ENCODE data around the gene HACD3.
A peak's percentile ranks its signal among the peaks of the same experiment; 100 is the strongest.
"Not testable (repeated sequence)": the region's sequence is repeated elsewhere in the genome, so short reads cannot be mapped to it uniquely, and the experiment has no call there.

The HACD3 gene

DNA sequence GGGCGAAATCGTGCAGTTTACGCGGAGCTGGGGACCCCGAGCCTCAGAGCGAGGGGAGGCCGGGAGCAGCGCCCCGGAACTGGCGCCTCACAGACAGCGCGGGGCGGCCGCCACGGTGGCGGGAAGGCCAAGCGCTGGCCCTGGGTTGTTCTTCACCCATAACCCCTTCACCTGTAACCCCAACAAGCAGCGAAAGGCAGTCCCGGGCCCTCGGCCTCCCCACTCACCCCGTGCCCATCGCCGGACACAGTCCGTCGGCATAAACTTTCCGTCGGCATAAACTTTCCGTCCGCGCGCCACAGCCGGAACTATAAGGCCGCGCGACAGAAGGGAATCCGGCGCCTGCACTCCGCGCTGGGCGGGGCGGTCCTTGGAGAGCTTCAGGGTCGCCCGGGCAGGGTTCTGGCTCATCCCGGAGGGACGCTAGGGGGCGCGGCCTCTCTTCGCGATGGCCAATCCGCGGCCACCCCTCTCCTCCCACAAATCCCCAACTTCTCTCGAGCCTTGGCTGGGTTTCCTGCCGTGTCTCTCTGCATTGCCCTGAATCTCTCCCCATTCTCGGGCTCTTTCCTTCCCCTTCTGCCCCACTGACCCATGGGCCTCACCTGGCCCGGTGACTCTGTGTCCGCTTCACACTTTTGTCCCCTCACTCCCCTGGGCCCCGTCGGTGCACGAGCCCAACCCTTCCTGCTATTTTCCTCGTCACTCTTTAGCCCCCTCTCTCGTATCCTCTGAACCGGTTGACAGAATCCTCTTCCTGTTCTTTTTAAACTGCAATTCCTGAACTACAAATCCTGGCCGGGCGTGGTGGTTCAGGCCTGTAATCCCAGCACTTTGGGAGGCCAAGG lies 80.8 kb downstream of the HACD3 start, which contains the start of gene INTS14:
TSS of gene INTS14 (minus strand) at position 261 of the 848 bp plus-strand sequence. CDS start 3,751 bp downstream, outside the sequence.
- peak; percentile 93 for DNase-seq

DNA sequence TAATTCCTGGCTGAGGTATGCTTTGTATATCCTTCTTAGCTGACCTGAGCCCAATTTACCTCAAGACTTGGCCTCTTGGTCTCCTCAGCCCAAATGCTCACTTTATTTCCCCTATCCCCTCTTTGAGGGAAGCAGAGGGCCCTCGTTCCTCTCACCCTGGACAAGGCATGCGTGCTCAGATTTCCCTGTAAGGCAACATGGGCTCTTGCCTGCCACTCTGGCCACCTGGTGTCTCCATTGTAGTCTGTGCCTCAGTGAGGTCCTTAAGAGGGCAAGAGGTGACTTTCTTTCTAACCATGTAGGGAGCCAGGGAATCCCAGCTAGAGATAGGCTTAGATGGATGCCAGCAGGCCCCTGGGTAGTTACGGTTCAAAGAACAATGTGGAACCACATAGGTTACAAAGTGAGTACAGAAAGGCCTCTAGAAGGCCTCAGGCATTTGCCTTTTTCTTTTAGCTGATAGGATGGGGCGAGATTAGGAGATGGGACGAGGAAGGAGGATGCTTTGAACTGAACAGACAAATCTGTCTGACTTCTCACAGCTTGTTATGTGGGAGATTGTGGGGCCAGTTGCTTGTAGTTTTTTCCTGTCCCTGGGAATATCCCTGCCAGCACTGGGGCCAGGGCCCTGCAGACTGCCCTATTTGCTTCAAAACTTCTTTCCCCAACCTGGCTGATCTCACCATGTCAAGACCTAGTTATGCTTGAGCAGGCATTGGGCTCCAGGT lies 81.8 kb downstream of the HACD3 start:
- DNase-seq = no peak

DNA sequence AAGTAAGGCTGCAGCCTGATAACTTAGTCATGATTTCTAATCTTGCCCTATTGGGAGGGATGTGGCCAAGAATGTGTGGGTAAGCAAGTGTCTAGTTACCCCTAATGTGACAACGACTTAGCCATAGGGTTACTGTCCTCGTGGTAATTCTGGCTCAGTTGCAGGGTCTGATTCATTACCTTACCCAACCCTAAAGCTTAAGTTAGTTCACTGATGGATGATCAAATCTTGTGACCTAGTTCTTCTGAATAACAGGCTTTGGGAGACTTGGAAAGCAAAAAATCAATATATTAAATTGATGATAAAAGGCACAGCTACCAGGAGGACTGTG lies 82.3 kb downstream of the HACD3 start:
- DNase-seq = no peak

DNA sequence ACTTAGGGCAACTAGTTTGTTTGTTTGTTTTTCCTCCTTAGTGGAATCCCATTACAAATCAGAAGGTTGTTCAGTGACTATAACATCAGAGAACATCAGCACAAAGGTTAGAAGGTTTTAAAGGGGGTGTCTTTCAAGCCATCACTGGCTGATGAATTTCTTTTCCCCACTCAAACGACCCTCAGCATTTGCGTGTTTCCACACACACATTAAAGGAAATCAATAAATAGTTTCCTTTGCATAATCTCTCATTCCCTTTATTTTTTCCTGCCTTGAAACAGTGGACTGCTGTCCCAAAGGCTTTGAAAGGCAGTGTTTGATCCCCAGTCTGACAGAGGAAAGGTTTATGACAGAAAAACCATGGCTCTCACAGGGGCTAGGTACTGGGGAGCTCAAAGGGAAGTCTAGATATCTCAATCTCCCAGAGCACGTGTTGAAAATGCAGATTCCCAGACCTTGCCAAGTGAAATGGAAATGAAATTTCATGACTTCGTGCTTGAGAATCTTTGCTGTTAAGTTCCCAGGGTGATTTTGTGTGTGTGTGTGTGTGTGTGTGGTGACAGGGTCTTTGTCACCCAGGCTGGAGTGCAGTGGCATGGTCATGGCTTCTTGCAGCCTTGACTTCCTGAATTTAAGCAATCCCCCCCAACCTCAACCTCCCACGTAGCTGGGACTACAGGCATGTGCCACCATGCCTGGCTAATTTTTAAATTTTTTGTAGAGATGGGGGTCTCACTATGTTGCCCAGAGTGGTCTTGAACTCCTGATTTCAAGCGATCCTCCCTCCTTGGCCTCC lies 82.9 kb downstream of the HACD3 start:
- DNase-seq = no peak

DNA sequence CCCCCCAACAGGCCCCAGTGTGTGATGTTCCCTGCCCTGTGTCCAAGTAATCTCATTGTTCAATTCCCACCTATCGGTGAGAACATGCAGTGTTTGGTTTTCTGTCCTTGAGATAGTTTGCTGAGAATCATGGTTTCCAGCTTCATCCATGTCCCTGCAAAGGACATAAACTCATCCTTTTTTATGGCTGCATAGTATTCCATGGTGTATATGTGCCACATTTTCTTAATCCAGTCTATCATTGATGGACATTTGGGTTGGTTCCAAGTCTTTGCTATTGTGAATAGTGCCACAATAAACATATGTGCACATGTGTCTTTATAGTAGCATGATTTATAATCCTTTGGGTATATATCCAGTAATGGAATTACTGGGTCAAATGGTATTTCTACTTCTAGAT lies 85.6 kb downstream of the HACD3 start:
- not testable (repeated sequence) for DNase-seq

DNA sequence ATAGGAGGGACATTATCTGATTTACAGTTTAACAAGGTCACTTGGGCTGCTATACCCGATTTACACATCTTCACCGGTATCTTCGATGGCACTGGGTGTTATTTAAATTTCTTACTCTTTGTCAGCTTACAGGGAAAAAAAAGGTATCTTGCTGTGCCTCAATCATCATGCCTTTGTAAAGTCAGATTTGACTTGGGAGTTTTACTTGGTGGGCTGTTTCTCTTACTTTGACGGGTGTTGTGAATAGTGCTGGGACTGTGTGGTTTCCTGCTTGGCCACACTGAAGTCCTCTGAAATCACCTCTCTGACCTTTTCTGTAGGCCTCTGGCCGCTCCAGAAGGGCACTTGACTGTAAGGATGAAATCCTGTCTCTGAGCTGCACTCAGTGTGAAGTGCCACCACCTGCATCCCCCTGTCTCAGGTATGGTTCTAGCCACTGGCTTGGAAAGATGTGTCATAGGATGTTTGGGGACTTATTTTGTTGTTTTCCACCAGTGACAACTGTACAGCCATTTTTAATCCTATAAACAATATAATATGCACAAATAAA lies 88.4 kb downstream of the HACD3 start:
- no peak for DNase-seq

DNA sequence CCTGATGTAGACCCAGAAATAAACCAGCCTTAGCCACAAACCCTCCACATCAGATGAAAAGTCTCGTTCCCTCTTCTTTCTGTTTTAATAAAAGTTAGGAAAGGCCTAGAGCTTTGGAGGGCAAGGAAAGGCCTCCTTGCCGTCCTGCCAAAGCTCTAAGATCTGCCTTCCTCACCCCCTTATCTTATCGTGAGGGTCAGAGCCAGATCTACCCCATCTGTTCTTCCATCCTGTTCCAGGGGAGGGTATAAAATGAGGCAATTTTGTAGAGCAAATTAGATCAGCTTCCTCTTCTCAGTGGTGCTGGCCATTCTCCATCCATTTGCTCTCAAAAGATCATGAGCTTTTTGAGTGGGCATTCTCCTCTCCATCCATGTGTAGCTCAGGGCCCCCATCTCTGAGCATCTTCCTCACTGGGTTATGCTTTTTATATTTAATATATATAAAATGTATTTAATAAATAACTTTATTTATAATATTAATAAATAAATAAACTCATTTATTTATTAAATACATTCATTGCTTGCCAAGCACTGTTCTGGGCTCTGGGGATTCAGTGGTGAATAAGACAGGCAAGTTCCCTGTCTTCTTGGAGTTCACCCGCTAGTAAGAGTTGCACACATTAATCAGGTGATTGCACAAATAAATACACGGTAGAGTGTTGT lies 89.5 kb downstream of the HACD3 start:
- no peak for DNase-seq

DNA sequence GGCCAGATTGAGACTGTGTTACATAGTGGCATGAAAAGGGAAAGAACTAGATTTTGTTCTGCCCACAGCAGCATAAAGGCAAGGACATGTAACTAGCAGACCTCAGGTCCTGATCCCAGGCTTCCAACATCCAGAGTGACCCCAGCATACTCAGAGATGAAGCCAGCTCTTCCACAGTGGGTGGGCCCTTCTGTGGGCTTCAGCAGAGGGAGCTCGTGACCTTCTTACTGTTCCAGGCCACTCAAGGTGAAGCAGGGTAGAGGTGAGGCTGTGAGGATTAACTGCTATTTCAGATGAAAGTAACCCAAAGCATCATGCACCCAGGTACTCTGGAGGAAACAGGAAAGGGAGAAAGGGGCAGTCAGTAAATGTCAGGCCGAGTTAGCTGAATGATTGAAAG lies 90.6 kb downstream of the HACD3 start:
- DNase-seq = no peak

DNA sequence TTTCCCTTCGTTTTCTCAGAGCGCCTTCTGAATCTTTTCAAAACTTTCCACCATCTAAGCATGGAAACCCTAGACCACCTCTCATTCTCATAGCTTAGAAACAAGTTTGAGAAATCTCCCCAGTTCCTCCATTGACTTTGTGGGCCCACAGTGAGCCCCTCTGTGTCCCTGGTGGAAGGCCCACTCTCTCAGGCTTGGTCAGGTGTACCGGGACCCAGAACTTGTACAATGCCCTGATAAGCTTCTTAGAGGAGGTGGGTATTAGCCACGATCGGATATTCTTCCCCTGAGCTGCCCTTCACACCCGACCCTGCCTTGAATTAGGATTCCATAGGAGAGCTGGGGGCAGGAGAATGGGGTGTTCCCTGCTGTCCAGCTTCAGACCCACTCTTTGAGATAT lies 91.4 kb downstream of the HACD3 start, which contains the start of gene SLC24A1:
TSS of gene SLC24A1 (plus strand) at position 301 of the 400 bp plus-strand sequence. CDS start 2,143 bp downstream, outside the sequence.
- no peak for DNase-seq

DNA sequence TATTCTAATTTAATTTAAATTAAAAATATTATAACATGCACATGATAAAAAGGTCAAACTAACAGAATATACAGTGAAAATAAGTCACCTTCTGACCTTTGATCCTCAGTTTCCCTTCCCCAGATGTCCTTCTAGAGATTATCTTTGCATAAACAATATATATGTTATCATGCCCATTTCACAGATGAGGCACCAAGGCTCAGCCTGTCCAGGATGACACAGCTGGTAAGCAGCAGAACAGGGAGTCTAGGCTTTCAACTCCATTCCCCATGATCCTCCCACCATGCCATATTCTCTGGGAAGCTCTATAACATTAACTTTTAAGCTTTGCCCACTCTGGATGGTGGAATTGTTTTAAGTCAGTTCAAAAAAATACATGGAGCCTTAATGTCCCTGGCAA lies 92.8 kb downstream of the HACD3 start:
- DNase-seq = no peak

DNA sequence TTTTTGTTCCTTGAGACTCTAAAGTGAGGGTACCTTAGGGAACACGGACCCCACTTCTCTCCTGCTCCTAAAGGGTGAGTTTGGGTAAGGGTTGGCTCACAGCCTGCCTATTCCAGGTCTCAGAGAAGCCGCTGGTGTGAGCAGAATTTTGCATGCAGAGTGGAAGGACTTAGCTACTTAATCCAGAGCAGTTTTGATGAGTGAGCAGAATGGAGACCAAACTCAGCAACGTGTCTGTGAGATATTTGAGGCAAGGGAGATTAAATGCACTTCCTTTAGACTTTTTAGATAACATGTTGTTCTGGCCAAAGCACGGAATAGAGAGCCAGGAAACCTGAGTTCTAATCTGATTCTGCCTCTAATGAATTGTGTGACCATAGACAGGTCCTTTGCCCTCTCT lies 96.6 kb downstream of the HACD3 start:
- DNase-seq = no peak
